AG09309 (cell line): ENCODE measurements around the gene TMEM45B.
A peak's percentile ranks its signal among the peaks of the same experiment; 100 is the strongest.
"Not testable (repeated sequence)": the region's sequence is repeated elsewhere in the genome, so short reads cannot be mapped to it uniquely, and the experiment has no call there.

Experiments used
- DNase-seq: peaks from one replicate; pipeline ENCODE4 v3.0.0-alpha.2; 2010; ENCODE audit warnings: low read depth
- H3K4me3 ChIP-seq: 2 replicates; pipeline ENCODE4 v1.5.1; 2011; ENCODE audit warnings: mild to moderate bottlenecking, low read depth, low read length, moderate library complexity; ENCODE audit not compliant: control insufficient read depth
- CTCF ChIP-seq: IDR thresholded peaks from 2 replicates; pipeline ENCODE4 v1.5.1; 2011; ENCODE audit warnings: mild to moderate bottlenecking, low read depth, low read length, inconsistent platforms; ENCODE audit not compliant: insufficient read depth, control insufficient read depth; ENCODE audit errors: missing control alignments

TMEM45B gene

GRCh38 chr11:129855086-129855485 is 39.4 kb downstream of the TMEM45B start:
- TF ChIP-seq CTCF: no peak
- DNase-seq: no peak
- H3K4me3 ChIP-seq: no peak overlapping the region

GRCh38 chr11:129856036-129856435 is 40.4 kb downstream of the TMEM45B start:
- H3K4me3 ChIP-seq: no peak overlapping the region
- no peak for DNase-seq
- no peak for TF ChIP-seq CTCF

- peak; percentile 88 for DNase-seq
- H3K4me3 ChIP-seq: no peak overlapping the region
- no peak for TF ChIP-seq CTCF
Observed at GRCh38 chr11:129861702-129862522, 46.3 kb downstream of the TMEM45B start.

GRCh38 chr11:129864811-129865210 is 49.2 kb downstream of the TMEM45B start:
- TF ChIP-seq CTCF: no peak
- no peak overlapping the region for H3K4me3 ChIP-seq
- DNase-seq: no peak

- no peak for DNase-seq
- no peak for TF ChIP-seq CTCF
- no peak overlapping the region for H3K4me3 ChIP-seq
Observed at GRCh38 chr11:129865701-129866100, 50.1 kb downstream of the TMEM45B start.

- DNase-seq: no peak
- no peak for TF ChIP-seq CTCF
- no peak overlapping the region for H3K4me3 ChIP-seq
Observed at GRCh38 chr11:129866311-129866710, 50.7 kb downstream of the TMEM45B start.

GRCh38 chr11:129868626-129869025 is 53.0 kb downstream of the TMEM45B start:
- not testable (repeated sequence) for H3K4me3 ChIP-seq, DNase-seq
